ENCODE measurements around the gene CUL7. TPM values are rescaled to one million over a fixed set of nuclear protein-coding genes. Genes with fewer than 3 reads are reported as not detected.

The CUL7 gene
- total RNA-seq, 1 donor from 2014 or later: 65.0 TPM

DNA sequence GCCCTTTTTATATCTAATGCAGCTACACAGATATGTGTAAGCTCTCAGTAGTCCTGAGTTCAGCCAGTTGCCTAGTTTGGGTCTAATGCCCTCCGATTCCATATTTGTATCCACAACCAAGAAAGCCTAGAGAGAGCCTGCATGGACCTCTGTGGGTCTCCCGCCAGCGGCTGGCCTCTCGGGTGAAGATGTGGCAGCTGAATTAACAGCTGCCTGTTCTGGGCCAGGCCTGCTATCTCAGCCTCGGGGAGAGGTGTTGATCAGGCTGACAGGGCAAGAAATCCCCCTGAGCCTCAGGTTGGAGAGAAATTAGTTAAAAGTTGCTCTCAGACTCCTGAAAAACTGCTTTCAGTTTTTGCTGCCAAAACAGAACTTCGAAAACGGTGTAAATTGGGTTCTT is 42.3 kb upstream of the CUL7 start:
- peak overlapping the region; percentile 56 for H3K4me3 Mint-ChIP-seq
- TF ChIP-seq, protein P1, sequence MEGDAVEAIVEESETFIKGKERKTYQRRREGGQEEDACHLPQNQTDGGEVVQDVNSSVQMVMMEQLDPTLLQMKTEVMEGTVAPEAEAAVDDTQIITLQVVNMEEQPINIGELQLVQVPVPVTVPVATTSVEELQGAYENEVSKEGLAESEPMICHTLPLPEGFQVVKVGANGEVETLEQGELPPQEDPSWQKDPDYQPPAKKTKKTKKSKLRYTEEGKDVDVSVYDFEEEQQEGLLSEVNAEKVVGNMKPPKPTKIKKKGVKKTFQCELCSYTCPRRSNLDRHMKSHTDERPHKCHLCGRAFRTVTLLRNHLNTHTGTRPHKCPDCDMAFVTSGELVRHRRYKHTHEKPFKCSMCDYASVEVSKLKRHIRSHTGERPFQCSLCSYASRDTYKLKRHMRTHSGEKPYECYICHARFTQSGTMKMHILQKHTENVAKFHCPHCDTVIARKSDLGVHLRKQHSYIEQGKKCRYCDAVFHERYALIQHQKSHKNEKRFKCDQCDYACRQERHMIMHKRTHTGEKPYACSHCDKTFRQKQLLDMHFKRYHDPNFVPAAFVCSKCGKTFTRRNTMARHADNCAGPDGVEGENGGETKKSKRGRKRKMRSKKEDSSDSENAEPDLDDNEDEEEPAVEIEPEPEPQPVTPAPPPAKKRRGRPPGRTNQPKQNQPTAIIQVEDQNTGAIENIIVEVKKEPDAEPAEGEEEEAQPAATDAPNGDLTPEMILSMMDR (conservative IDR thresholded peaks at IDR 0.05): no peak
- H3K4me1 Mint-ChIP-seq (ENCODE audit: unreplicated experiment): peaks cover 54% of the 10 kb centered on the region
- H3K27me3 Mint-ChIP-seq: no peaks in the 10 kb centered on the region
- DNase-seq (ENCODE audit: extremely low spot score, unreplicated experiment): no peak
- peaks cover 3% of the 10 kb centered on the region for H3K36me3 Mint-ChIP-seq
- H3K9me3 Mint-ChIP-seq: no peaks in the 10 kb centered on the region
- peak overlapping the region; percentile 94 for H3K27ac Mint-ChIP-seq

DNA sequence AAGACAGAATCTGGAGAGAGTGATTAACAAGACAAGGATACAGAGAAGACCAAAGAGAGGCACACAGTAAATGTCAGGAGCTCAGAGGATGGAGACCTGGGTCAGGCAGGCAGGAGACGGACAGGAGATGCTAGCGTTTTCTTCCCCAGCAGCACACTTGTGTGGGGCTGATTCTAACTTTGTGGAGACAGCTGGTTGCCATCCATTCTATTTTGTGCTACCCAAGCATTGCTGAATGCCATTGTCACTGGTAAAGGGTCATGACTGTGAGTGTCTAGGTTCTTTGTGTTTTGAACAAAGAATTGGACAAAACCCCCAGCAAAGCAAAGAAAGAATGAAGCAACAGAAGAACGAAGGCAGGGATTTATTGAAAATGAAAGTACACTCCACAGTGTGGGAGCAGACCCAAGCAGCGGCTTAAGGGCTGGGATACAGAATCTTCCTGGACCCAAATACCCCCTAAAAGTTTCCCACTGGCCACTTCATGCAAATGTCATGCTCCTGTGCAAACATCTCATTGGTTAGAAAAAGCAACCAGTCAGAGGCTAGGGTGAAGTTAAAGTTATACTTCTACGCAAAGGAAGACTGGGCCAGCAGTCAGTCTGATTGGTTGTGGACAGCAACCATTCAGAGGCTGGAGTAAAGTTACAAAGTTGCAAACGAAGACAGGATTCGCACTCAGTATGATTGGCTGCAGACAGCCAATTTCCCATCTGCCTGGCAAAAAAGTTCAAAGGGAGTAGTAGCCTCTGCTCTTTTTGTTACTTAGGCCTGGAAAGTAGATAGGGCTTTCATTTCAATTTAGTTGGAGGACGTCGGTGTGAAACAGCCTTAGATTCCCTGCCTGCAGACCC is 40.0 kb upstream of the CUL7 start:
- peaks cover 76% of the 10 kb centered on the region for H3K4me1 Mint-ChIP-seq (ENCODE audit: unreplicated experiment)
- H3K27me3 Mint-ChIP-seq: no peaks in the 10 kb centered on the region
- DNase-seq (ENCODE audit: extremely low spot score, unreplicated experiment): no peak
- TF ChIP-seq, protein P1 (conservative IDR thresholded peaks at IDR 0.05): no peak
- H3K9me3 Mint-ChIP-seq: no peaks in the 10 kb centered on the region
- H3K4me3 Mint-ChIP-seq: peak overlapping the region; percentile 58
- H3K27ac Mint-ChIP-seq: peak overlapping the region; percentile 68
- H3K36me3 Mint-ChIP-seq: peaks cover 3% of the 10 kb centered on the region

DNA sequence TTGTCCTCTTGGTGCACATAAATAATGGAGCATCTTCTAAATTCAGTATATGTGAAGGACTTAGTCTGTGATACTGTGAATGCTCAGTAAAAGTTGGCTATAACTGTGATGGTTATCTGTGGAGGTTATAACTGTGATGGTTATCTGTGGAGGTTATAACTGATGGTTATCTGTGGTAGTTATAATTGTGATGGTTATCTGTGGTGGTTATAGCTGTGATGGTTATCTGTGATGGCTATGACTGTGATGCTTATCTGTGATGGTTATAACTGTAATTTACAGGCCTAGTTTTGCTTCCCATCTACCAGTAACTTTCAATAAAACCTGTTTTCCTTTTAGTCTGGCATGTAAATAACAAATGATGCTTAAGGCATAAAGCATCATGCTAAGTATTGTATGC is 39.0 kb upstream of the CUL7 start:
- no peak for DNase-seq (ENCODE audit: extremely low spot score, unreplicated experiment)
- Mint-ChIP-seq H3K27ac (peak overlapping the region; percentile 84), H3K9me3 (no peaks in the 10 kb centered on the region), H3K4me3 (peak overlapping the region; percentile 25), H3K27me3 (no peaks in the 10 kb centered on the region), H3K36me3 (peaks cover 3% of the 10 kb centered on the region), H3K4me1 (ENCODE audit: unreplicated experiment) (peaks cover 67% of the 10 kb centered on the region)
- TF ChIP-seq, protein P1 (conservative IDR thresholded peaks at IDR 0.05): no peak

DNA sequence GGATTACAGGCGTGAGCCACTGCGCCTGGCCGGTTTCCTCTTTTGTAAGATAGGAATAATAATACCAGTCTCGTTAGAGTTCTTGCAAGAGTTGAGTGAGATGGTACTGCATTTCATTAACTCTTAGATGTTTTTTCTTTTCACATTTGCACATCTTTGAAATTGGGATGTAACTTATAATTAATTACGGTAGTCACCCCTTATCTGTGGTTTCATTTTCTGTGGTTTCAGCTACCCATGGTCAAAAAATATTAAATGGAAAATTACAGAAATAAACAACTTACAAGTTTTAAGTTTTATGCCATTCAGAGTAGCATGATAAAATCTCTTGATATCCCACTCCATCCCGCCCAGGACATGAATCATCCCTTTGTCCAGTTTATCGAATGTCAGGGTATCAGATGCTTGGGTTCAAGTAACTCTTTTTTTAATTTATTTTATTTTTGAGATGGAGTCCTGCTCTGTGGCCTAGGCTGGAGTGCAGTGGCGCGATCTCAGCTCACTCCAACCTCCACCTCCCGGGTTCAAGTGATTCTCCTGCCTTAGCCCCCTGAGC is 37.9 kb upstream of the CUL7 start:
- H3K27ac Mint-ChIP-seq: no peak overlapping the region
- H3K4me3 Mint-ChIP-seq: no peak overlapping the region
- H3K4me1 Mint-ChIP-seq (ENCODE audit: unreplicated experiment): peaks cover 55% of the 10 kb centered on the region
- no peak for DNase-seq (ENCODE audit: extremely low spot score, unreplicated experiment)
- peaks cover 3% of the 10 kb centered on the region for H3K36me3 Mint-ChIP-seq
- H3K9me3 Mint-ChIP-seq: no peaks in the 10 kb centered on the region
- H3K27me3 Mint-ChIP-seq: no peaks in the 10 kb centered on the region
- TF ChIP-seq, protein P1 (conservative IDR thresholded peaks at IDR 0.05): no peak

DNA sequence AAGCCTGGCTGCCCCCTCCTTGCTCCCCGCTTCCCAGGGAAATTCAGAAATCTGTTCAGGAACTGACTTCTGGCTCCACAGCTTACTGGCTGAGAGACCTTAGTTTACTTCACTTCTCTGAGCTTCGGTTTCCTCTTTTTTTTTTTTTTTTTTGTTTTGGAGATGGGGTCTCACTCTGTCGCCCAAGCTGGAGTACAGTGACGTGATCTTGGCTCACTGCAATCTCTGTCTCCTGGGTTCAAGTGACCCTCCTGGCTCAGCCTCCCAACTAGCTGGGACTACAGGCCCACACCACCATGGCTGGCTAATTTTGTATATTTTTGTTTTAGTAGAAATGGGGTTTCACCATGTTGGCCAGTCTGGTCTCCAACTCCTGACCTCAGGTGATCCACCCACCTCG is 37.4 kb upstream of the CUL7 start:
- Mint-ChIP-seq H3K27ac (peak overlapping the region; percentile 84), H3K9me3 (no peaks in the 10 kb centered on the region), H3K27me3 (no peaks in the 10 kb centered on the region), H3K4me1 (ENCODE audit: unreplicated experiment) (peaks cover 54% of the 10 kb centered on the region), H3K36me3 (peaks cover 3% of the 10 kb centered on the region), H3K4me3 (no peak overlapping the region)
- DNase-seq (ENCODE audit: extremely low spot score, unreplicated experiment): no peak
- TF ChIP-seq, protein P1 (conservative IDR thresholded peaks at IDR 0.05): no peak
